HepG2 (cell line): ENCODE data around the gene TDRD9. TPM values are rescaled to one million over a fixed set of nuclear protein-coding genes. Genes with fewer than 3 reads are reported as not detected.

Experiments used
- ATAC-seq: fragments of 200-7000 bp; cut with Tn5 transposase; 3 replicates; pipeline ENCODE4 v1.9.1; 2020; ENCODE audit warnings: mild to moderate bottlenecking, moderate library complexity
- BruUV-seq: library from RNA; stranded (reverse); fragments of 400-500 nt; replicated peaks from 2 replicates; lab custom pipeline; 2021; lab: Mats Ljungman, UMichigan
- CTCF ChIA-PET: fragments of 300-600 bp; formaldehyde crosslinking; extraction: SDS; loops from one replicate; lab custom pipeline; 2021; ENCODE audit warnings: low total read pairs, inconsistent platforms, low intra/inter-chr PET ratio; lab: Yijun Ruan, JAX
- POLR2A ChIA-PET: fragments of 350-600 bp; sonication (Branson Sonifier 250); formaldehyde crosslinking; loops from one replicate; lab custom pipeline; 2020; ENCODE audit warnings: antibody characterized with exemption, inconsistent platforms; lab: Yijun Ruan, JAX
- DNase-seq: peaks from one replicate; pipeline ENCODE4 v3.0.0-alpha.2; 2015; ENCODE audit warnings: low spot score
- FAIRE-seq: peaks from 3 replicates; lab custom pipeline; 2011; peaks lifted over from hg19 to GRCh38; lab: Jason Lieb, UNC
- H2AFZ ChIP-seq: one replicate; pipeline ENCODE4 v1.6.1; 2011; ENCODE audit warnings: low read length, inconsistent platforms
- H3K27ac ChIP-seq: fragments of 300-600 bp; 3 replicates; pipeline ENCODE4 v1.8.0; 2011; ENCODE audit warnings: mixed run types, mild to moderate bottlenecking, mixed read lengths, low read length, inconsistent platforms; ENCODE audit not compliant: insufficient read depth; ENCODE audit errors: extremely low read length
- H3K27me3 ChIP-seq, 2 experiments: fragments of 200-600 bp in 1 of 2; 2 replicates in 1 of 2; 3 replicates in 1 of 2; pipeline versions ENCODE4 v1.6.0 to v1.8.0; 2011; ENCODE audit warnings: low read length in 2 of 2, mild to moderate bottlenecking in 2 of 2, moderate library complexity in 2 of 2, inconsistent platforms in 1 of 2; ENCODE audit not compliant: insufficient read depth in 2 of 2, control insufficient read depth in 1 of 2
- H3K36me3 ChIP-seq, 2 experiments: fragments of 200-600 bp in 1 of 2; replicated peaks in 1 of 2; 2 replicates in 1 of 2; 3 replicates in 1 of 2; pipeline versions ENCODE4 v1.5.1 to v1.8.0; 2011; ENCODE audit warnings: low read length in 2 of 2, inconsistent platforms in 1 of 2; ENCODE audit not compliant: insufficient read depth in 2 of 2, control insufficient read depth in 1 of 2
- H3K4me1 ChIP-seq: 2 replicates; pipeline ENCODE4 v1.5.1; 2012; ENCODE audit warnings: low read length, inconsistent platforms; ENCODE audit not compliant: insufficient read depth
- H3K4me2 ChIP-seq: 2 replicates; pipeline ENCODE4 v1.6.0; 2011; ENCODE audit warnings: low read depth, low read length, inconsistent platforms
- H3K4me3 ChIP-seq, 3 experiments: fragments of 200-600 bp in 1 of 3; sonication (generic), shearing (Covaris generic) in 1 of 3; replicated peaks in 1 of 3; 2 replicates each; pipeline ENCODE4 v1.5.1; 2011 to 2016; ENCODE audit warnings: low read length in 3 of 3, inconsistent platforms in 2 of 3, low read depth in 2 of 3, mild to moderate bottlenecking in 2 of 3, control low read depth in 1 of 3, mixed read lengths in 1 of 3; ENCODE audit not compliant: insufficient read depth in 1 of 3
- H3K79me2 ChIP-seq: one replicate; pipeline ENCODE4 v1.6.1; 2011; ENCODE audit warnings: low read length, inconsistent platforms; ENCODE audit not compliant: insufficient read depth
- H3K9ac ChIP-seq: 2 replicates; pipeline ENCODE4 v1.6.0; 2011; ENCODE audit warnings: mild to moderate bottlenecking, low read depth, low read length, inconsistent platforms; ENCODE audit not compliant: insufficient read depth
- H3K9me3 ChIP-seq: 2 replicates; pipeline ENCODE4 v1.5.1; 2012; ENCODE audit warnings: mild to moderate bottlenecking, low read length
- H4K20me1 ChIP-seq: 2 replicates; pipeline ENCODE4 v1.6.0; 2011; ENCODE audit warnings: inconsistent platforms, mild to moderate bottlenecking, low read length, moderate library complexity; ENCODE audit not compliant: insufficient read depth
- DNMT1 ChIP-seq: sonication (generic); formaldehyde crosslinking; IDR thresholded peaks from 2 replicates; pipeline ENCODE4 v1.5.1; 2020; ENCODE audit warnings: mild to moderate bottlenecking, missing genetic modification reagents
- ZFP90 ChIP-seq: sonication (generic); formaldehyde crosslinking; IDR thresholded peaks from 2 replicates; pipeline ENCODE4 v1.8.0; 2022; ENCODE audit warnings: missing genetic modification reagents, mild to moderate bottlenecking, inconsistent platforms, borderline replicate concordance
- ZNF224 ChIP-seq: sonication (generic); formaldehyde crosslinking; IDR thresholded peaks from 2 replicates; pipeline ENCODE4 v1.5.0; 2020; ENCODE audit warnings: mild to moderate bottlenecking, missing genetic modification reagents
- ZNF335 ChIP-seq: sonication (generic); formaldehyde crosslinking; IDR thresholded peaks from 2 replicates; pipeline ENCODE4 v1.4.0; 2020; ENCODE audit warnings: missing genetic modification reagents
- ZNF749 ChIP-seq: sonication (generic); formaldehyde crosslinking; IDR thresholded peaks from 2 replicates; pipeline ENCODE4 v1.8.0; 2022; ENCODE audit warnings: mild to moderate bottlenecking, missing genetic modification reagents, moderate library complexity, borderline replicate concordance
- WGBS: methylation state at CpG from one replicate; pipeline ENCODE4 v1.1.6; 2017; ENCODE audit warnings: low lambda C conversion rate; 5-methylcytosine and 5-hydroxymethylcytosine counted together
- in situ Hi-C: cut with HindIII; loops from 2 replicates; pipeline ENCODE4 v1.10.0; 2017; ENCODE audit warnings: low pct_unique_long_range_greater_than_20kb; ENCODE audit not compliant: extremely low pct_ligation_motif_present
- intact Hi-C: fragments of 100-400 bp; cut with micrococcal nuclease; formaldehyde crosslinking; loops from one replicate; pipeline ENCODE4 v1.10.0; 2022; ENCODE audit not compliant: unreplicated experiment
- polyA plus RNA-seq, 8 experiments: library from polyadenylated mRNA; depleted of rRNA in 3 of 8; stranded (reverse) in 7 of 8; unstranded in 1 of 8; fragments of >200 nt; fragmentation: Illumina TruSeq in 4 of 8; extraction: Trizol in 4 of 8; gene quantifications; 2 replicates each; pipeline versions ENCODE4 v1.2.1 to v1.2.3, GENCODE V29; 2011 to 2016; ENCODE audit warnings: low read depth in 4 of 8, missing spikeins in 1 of 8, mixed read lengths in 1 of 8; ENCODE audit not compliant: insufficient read depth in 1 of 8
- total RNA-seq, 5 experiments: library from RNA; depleted of rRNA; stranded (reverse); fragments of >200 nt; fragmentation: Illumina TruSeq; extraction: Trizol; gene quantifications; 2 replicates each; pipeline ENCODE4 v1.2.3, GENCODE V29; 2016; ENCODE audit warnings: low read depth in 1 of 5
- TF ChIP-seq, protein P1 (sequence below): sonication (generic); IDR thresholded peaks from 2 replicates; pipeline ENCODE4 v1.6.1; 2016; ENCODE audit warnings: low read depth, borderline replicate concordance
- TF ChIP-seq, protein P2 (sequence below): IDR thresholded peaks from 2 replicates; pipeline ENCODE4 v1.6.1; 2012; ENCODE audit warnings: low read length, improper control_type of control experiment

The TDRD9 gene
- total and polyA plus RNA-seq, 2 of the 13 experiments (the other 11 are each of a cell fraction or from before 2014, with no cell fraction given): not detected

DNA sequence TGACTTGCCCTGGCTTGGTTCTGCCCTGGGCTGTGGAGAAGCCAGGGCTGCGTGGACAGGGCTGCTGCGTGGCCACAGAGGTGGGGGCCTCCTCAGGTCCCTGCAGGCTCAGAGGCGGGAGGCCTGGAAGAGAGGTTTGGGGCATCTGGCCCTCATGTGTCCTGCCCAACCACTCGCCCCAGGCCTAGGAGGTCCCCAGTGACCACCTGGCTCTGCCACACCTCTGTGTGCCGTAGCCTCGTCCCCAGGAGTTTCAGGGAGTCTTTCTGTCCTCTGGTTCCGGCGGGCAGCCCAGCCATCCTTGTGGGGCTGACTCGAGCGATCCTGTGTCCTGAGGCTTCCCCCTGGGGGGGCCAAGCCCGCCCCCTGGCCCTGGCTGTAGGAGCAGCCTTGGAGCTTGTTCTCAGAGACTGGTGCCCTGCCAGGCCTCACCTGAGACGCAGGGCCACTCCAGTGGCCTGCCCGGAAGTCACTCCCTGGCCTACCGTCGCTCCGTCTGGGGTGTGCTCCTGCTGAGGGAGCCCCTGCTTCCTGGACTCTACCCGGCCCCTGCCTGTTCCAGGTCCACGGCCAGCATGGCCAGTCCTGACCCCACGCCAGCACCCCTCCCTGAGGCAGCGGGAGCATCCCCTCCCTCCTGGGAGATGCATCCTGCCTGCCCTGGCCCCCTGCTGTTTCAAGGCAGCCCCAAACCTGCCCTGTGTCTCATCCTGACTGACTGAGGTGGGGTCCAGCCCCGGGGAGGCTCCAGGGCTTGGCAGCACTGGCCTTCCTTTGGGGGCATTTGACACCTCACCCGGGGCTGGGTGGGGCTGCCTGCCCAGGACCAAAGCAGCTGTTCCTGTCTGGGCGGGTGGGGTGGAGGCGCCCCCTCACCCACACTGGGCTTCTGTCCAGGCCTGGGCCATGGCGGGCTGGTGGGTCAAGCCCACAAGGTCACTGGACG is 171.1 kb downstream of the TDRD9 start:
- H3K36me3 ChIP-seq: no peaks in the 10 kb centered on the region
- FAIRE-seq (no peak), DNase-seq (no peak), ATAC-seq (no peak)
- H3K4me1 ChIP-seq: peaks cover 2% of the 10 kb centered on the region; the same call in 1 of the 2 replicates
- in situ Hi-C loops (loop anchor here (5.0 kb wide), 1 partner anchor 33 kb away; no protein-coding TSS in a partner anchor), intact Hi-C loops (no loop called here)
- H3K27ac ChIP-seq: no peak overlapping the region
- H3K27me3 ChIP-seq: peaks cover 10 to 46% of the 10 kb centered on the region in 2 experiments
- no TSS peak for BruUV-seq
- WGBS: 0% methylated on average over 2 of the region's 26 CpGs
- no peak overlapping the region for H2AFZ ChIP-seq
- H3K4me2 ChIP-seq: no peak overlapping the region
- TF ChIP-seq ZNF224 (CRISPR knock-in tag) (no peak), ZFP90 (CRISPR knock-in tag) (no peak), ZNF335 (no peak), DNMT1 (CRISPR knock-in tag) (no peak), ZNF749 (no peak)
- TF ChIP-seq, protein P1, sequence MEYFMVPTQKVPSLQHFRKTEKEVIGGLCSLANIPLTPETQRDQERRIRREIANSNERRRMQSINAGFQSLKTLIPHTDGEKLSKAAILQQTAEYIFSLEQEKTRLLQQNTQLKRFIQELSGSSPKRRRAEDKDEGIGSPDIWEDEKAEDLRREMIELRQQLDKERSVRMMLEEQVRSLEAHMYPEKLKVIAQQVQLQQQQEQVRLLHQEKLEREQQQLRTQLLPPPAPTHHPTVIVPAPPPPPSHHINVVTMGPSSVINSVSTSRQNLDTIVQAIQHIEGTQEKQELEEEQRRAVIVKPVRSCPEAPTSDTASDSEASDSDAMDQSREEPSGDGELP: no peak
- TF ChIP-seq, protein P2, sequence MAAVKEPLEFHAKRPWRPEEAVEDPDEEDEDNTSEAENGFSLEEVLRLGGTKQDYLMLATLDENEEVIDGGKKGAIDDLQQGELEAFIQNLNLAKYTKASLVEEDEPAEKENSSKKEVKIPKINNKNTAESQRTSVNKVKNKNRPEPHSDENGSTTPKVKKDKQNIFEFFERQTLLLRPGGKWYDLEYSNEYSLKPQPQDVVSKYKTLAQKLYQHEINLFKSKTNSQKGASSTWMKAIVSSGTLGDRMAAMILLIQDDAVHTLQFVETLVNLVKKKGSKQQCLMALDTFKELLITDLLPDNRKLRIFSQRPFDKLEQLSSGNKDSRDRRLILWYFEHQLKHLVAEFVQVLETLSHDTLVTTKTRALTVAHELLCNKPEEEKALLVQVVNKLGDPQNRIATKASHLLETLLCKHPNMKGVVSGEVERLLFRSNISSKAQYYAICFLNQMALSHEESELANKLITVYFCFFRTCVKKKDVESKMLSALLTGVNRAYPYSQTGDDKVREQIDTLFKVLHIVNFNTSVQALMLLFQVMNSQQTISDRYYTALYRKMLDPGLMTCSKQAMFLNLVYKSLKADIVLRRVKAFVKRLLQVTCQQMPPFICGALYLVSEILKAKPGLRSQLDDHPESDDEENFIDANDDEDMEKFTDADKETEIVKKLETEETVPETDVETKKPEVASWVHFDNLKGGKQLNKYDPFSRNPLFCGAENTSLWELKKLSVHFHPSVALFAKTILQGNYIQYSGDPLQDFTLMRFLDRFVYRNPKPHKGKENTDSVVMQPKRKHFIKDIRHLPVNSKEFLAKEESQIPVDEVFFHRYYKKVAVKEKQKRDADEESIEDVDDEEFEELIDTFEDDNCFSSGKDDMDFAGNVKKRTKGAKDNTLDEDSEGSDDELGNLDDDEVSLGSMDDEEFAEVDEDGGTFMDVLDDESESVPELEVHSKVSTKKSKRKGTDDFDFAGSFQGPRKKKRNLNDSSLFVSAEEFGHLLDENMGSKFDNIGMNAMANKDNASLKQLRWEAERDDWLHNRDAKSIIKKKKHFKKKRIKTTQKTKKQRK: no peak
- no peaks in the 10 kb centered on the region for H3K9me3 ChIP-seq
- no peak overlapping the region for H3K9ac ChIP-seq
- POLR2A ChIA-PET: no interaction called here
- no peaks in the 10 kb centered on the region for H3K79me2 ChIP-seq
- no peaks in the 10 kb centered on the region; the same call in 1 of the 2 replicates for H4K20me1 ChIP-seq
- H3K4me3 ChIP-seq: no peak overlapping the region
- CTCF ChIA-PET: no interaction called here
